KG1 (cell line): ENCODE measurements around the gene CFAP92.

Experiments
- DNase-seq: peaks from one replicate; lab custom pipeline; 2025; lab: John Stamatoyannopoulos, UW

The CFAP92 gene

GRCh38 chr3:129026728-129027543 lies 33.1 kb upstream of the CFAP92 start:
- peak; percentile 70 for DNase-seq

GRCh38 chr3:129025691-129026435 lies 32.0 kb upstream of the CFAP92 start:
- no peak for DNase-seq

DNA sequence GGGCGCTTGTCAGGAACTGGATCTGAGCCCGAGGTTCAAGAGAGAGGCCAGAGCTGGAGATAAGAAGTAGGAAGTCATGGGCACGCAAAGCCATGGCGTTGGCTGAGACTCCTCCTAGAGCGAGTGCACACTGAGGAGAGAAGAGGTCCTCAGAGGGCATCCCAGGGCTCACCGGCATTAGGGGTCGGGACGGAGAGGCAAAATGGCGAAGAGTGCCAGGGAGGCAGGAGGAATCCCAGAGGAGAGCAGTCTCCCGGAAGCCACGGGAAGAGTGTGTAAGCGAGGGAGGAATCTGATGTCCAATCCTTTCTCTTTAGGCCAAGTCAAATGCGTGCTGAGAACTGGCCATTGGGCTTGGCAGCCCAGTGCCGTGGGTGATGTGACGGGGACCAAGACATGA lies 31.2 kb upstream of the CFAP92 start:
- DNase-seq: no peak

DNA sequence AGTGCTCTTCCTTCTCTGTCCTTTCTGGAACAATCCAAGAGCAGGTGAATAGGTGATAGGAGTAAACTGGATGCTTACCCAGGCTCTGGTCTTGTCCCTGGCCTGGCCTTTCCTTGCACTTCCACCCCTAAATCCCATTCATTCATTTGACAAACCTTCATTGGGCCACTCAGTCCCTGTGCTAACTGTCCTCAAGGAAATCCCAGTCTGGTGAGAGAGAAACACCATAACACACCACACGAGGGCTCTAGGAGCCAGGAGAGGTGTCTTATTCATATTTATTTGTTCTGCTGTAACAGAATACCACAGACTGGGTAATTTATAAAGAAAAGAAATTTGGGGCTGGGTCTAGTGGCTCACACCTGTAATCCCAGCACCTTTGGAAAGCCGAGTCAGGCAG lies 30.0 kb upstream of the CFAP92 start:
- no peak for DNase-seq

DNA sequence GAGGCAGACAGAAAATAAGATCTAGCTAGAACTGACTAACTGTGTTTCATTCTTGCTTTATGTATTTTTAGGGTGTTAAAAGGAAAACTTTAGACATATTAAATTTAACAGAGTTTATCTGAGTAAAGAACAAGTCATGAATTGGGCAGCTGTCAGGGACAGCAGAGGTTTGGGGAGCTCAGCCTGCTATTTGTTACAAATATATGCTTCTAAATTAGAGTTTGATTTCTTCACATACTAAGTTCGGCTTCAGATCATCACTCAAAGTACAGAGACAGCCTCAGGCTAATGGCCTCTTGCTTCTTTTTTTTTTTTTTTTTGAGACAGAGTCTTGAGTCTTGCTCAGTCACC lies 29.1 kb upstream of the CFAP92 start:
- DNase-seq: no peak

- DNase-seq: no peak
These were observed 28.5 kb upstream of the CFAP92 start for GRCh38 chr3:129022114-129023007.

DNA sequence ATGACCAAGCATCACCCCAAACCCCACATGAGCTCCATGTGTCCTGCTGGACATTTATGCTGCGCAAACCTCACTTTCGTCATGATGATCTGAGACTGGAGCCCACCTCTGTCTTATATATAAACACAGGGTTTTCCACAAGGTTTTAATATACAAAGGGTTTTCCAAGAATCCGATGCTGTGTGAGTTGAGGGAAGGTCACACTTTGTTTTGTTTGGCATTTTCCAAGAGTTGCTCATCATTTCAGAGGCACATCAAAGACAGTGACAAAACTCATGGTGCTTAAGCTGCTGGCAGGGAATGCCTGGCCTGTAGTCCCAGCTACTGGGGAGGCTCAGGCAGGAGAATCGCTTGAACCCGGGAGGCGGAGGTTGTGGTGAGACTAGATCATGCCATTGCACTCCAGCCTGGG lies 27.3 kb upstream of the CFAP92 start:
- DNase-seq: no peak

- DNase-seq: no peak
These were observed 26.8 kb upstream of the CFAP92 start for GRCh38 chr3:129020691-129021090.

DNA sequence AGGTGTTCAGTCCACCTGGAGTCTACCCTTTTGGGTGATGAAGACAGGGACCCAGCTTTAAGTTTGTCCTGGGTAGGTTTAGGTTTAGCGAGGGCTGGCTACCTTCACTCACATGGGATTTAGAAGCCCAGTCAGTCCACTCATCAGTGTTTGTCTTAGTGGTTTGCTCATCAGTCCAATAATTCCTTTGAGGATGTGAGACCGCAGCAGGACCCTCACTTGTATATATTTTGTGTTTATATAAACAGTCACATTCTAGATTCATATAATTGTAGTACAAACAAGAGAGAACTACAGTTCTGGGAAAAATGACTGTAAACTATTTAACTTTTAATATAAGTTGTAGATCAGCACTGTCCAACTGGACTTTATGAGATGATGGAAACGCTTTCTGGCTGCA lies 25.4 kb upstream of the CFAP92 start:
- no peak for DNase-seq

GRCh38 chr3:129018751-129019150 lies 24.9 kb upstream of the CFAP92 start:
- no peak for DNase-seq

GRCh38 chr3:129018271-129018670 lies 24.4 kb upstream of the CFAP92 start:
- no peak for DNase-seq

- DNase-seq: no peak
These were observed 23.6 kb upstream of the CFAP92 start for GRCh38 chr3:129017484-129017899.

DNA sequence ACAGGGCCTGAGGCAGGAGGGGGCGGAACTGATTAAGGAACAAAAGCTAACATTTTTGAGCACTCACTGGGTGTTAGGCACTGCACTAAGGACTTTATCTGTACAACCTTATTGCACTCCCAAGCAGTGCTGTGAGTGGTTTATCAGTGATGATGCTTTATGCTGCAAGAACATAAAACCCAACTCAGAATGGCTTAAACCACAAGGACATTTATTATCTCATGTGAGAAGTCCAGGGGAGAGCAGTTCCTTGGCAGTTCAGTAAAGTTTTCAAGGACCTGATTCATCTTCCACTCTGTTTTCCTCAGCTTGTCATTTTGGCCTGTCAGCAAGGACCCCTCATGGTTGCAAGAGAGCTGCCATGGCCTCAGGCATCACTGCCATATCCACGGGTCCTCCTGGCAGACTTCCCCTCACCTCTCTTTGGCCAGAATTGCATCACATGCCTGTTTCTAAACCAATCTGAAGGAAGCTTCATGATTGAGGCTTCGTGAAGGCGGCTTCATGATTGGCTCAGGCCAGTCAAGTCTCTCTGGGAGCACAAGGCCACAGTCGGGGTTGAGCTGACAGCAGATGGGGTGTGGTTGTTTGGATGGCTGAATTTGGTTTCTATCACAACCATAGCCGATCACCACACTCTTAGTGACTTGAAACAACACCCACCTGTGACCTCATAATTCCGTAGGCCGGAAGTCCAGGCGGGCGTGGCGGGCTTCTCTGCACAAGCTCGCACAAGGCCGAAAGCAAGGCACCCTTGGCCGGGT lies 23.0 kb upstream of the CFAP92 start:
- no peak for DNase-seq

DNA sequence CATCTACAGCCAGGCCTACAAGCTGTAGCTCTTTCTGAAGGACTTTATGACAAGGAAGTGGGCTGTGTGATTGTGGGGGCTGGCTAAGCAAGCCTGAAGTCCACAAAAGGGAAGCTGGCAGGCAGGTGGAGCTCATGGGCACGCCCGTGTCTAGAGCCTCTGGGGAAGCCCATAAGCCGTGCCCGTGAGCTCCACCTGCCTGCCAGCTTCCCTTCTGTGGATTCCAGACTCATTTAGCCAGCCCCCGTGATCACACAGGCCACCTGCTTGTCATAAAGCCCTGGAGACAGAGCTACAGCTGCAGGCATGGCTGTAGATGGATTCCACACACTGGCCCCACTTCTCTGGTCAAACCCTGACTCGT lies 22.5 kb upstream of the CFAP92 start:
- peak; percentile 71 for DNase-seq

DNA sequence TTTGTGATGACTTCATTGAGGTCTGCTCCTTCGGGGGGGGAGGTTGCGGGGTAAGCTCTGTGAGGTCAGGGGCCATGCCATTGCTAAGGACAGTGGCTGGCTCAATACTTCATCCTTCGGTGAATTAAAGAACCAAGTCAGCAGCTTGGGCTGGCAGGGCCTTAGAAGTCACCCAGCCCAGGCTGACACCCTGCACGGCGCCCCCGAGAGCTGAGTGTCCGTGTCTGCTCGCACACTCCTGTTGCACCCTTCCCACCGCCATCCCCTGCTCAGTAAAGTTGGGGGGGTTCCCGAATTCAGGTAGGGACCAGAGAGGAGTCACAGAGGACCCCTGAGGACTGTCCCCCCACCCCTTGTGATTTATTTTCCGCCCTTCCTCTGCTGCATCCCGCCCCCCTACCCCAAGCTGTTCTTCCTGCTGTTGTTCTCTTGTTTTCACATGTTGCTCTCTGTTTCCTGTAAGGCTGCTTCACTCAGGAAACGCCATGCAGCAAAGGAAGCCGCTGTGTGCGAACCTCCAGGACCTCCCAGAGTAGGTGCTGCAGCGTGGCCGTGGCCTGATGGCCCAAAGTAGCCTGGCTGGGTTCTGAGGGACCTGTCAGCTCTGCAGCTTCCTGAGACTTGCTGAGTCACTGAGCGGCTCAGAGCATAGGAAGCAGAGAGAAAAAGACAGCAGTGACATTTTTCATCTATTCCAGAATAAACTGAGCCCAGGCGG lies 21.7 kb upstream of the CFAP92 start:
- DNase-seq: peak; percentile 52

- no peak for DNase-seq
These were observed 21.0 kb upstream of the CFAP92 start for GRCh38 chr3:129014793-129015345.

GRCh38 chr3:129014148-129014547 lies 20.3 kb upstream of the CFAP92 start:
- DNase-seq: no peak

GRCh38 chr3:129013491-129013891 lies 19.6 kb upstream of the CFAP92 start:
- DNase-seq: no peak

DNA sequence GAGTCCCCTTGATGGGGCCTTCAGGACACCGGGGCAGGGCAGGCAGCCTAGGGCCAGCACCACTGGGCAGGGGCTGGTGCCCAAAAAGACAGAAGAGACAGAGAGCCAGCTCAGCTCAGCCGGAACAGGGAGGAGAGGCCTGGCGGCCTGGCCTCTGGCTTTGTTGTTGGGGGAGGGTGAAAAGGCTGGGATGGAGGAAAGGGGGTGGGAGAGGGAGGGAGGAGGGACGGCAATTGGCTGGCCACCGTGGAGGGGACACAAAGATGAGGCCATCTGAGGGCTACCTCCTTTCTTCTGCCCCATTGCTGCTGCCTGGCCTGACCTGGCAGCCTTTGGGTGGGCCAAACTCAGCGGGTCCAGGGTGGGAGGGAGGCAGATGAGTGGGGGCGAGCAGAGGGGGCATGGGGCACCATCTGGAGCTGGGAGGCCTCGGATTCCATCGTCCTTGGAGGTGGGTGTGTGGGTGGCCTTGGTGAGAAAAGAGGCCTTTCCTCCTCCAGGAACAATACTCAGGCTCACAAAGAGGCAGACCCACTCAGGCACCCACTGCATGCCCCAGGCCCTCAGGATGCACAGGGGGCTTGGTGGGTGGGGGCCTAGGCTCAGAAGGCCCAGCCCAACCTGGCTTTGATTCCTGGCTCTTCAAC lies 16.6 kb upstream of the CFAP92 start:
- no peak for DNase-seq

DNA sequence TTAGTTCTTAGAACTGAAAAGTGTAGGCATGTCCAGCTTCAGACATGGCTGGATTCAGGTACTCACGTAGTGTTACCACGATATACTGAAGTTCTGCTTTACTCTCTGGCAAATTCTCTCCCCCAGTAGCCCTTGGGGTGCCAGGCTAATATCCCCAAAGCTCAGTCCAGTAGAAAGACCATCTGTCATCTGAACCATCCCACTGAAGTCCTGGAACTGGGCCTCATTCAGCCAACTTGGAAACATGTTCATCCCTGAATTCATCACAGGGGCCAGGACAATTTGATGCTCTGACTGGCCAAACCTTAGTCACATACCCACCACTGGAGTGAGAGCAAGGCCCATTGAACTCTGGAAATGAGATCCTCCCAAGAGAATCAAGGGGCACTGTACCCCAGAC lies 15.4 kb upstream of the CFAP92 start:
- DNase-seq: no peak
